WTC11 (cell line): ENCODE results near the gene CD300E.

Experiments used
- ELF4 ChIP-seq: sonication (generic); formaldehyde crosslinking; IDR thresholded peaks from 2 replicates; pipeline ENCODE4 v1.8.1; 2022; ENCODE audit warnings: low read depth, mild to moderate bottlenecking, moderate library complexity, missing genetic modification reagents
- GABPB1 ChIP-seq: sonication (generic); formaldehyde crosslinking; IDR thresholded peaks from 2 replicates; pipeline ENCODE4 v1.8.1; 2023; ENCODE audit warnings: mild to moderate bottlenecking, missing genetic modification reagents
- NFYB ChIP-seq: sonication (generic); formaldehyde crosslinking; conservative IDR thresholded peaks from 2 replicates; pipeline ENCODE4 v1.8.0; 2022; ENCODE audit warnings: low read depth, missing genetic modification reagents
- NR2C2 ChIP-seq: sonication (generic); formaldehyde crosslinking; IDR thresholded peaks from 2 replicates; pipeline ENCODE4 v1.8.0; 2022; ENCODE audit warnings: mild to moderate bottlenecking, missing genetic modification reagents
- RELA ChIP-seq: sonication (generic); formaldehyde crosslinking; IDR thresholded peaks from 2 replicates; pipeline ENCODE4 v1.8.1; 2022; ENCODE audit warnings: missing genetic modification reagents, mild to moderate bottlenecking, borderline replicate concordance
- TEAD1 ChIP-seq: sonication (generic); formaldehyde crosslinking; IDR thresholded peaks from 2 replicates; pipeline ENCODE4 v1.8.0; 2022; ENCODE audit warnings: mild to moderate bottlenecking, missing genetic modification reagents
- TF ChIP-seq, protein P1 (sequence below): fragments of 200-600 bp; IDR thresholded peaks from 2 replicates; pipeline ENCODE4 v1.8.0; 2022; ENCODE audit warnings: antibody characterized with exemption
- TF ChIP-seq, protein P2 (sequence below): fragments of 250-450 bp; sonication (Bioruptor Pico); IDR thresholded peaks from 2 replicates; pipeline ENCODE4 v1.9.0; 2021; ENCODE audit warnings: mild to moderate bottlenecking, borderline replicate concordance
- TF ChIP-seq, protein P3 (sequence below): sonication (generic); formaldehyde crosslinking; IDR thresholded peaks from 2 replicates; pipeline ENCODE4 v1.8.1; 2023; ENCODE audit warnings: mild to moderate bottlenecking, missing genetic modification reagents, moderate library complexity
- TF ChIP-seq, protein P4 (sequence below): sonication (generic); formaldehyde crosslinking; IDR thresholded peaks from 2 replicates; pipeline ENCODE4 v1.8.1; 2023; ENCODE audit warnings: mild to moderate bottlenecking, missing genetic modification reagents

DNA sequence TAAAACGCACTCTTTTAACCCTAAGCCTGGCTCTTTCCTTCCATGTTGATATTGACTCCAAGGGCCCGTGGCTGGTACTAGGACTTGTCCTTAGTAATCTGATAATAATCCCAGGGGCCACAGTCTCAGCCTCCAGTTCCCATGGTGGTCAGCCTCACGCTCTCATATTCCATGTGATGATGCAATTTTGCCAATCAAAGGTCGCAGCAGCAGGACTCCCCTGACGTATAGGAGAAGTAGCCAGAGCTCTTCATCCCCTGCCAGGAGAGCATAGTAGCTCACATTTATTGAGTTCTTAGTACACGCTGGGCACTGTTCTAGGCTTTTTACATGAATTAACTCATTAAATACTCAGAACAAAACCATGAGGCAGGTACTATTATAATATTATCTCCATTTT, 46.8 kb upstream of the CD300E start:
- TF ChIP-seq NFYB (CRISPR knock-in tag): no peak
- TF ChIP-seq, protein P1, sequence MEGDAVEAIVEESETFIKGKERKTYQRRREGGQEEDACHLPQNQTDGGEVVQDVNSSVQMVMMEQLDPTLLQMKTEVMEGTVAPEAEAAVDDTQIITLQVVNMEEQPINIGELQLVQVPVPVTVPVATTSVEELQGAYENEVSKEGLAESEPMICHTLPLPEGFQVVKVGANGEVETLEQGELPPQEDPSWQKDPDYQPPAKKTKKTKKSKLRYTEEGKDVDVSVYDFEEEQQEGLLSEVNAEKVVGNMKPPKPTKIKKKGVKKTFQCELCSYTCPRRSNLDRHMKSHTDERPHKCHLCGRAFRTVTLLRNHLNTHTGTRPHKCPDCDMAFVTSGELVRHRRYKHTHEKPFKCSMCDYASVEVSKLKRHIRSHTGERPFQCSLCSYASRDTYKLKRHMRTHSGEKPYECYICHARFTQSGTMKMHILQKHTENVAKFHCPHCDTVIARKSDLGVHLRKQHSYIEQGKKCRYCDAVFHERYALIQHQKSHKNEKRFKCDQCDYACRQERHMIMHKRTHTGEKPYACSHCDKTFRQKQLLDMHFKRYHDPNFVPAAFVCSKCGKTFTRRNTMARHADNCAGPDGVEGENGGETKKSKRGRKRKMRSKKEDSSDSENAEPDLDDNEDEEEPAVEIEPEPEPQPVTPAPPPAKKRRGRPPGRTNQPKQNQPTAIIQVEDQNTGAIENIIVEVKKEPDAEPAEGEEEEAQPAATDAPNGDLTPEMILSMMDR: no peak
- TF ChIP-seq, protein P2, sequence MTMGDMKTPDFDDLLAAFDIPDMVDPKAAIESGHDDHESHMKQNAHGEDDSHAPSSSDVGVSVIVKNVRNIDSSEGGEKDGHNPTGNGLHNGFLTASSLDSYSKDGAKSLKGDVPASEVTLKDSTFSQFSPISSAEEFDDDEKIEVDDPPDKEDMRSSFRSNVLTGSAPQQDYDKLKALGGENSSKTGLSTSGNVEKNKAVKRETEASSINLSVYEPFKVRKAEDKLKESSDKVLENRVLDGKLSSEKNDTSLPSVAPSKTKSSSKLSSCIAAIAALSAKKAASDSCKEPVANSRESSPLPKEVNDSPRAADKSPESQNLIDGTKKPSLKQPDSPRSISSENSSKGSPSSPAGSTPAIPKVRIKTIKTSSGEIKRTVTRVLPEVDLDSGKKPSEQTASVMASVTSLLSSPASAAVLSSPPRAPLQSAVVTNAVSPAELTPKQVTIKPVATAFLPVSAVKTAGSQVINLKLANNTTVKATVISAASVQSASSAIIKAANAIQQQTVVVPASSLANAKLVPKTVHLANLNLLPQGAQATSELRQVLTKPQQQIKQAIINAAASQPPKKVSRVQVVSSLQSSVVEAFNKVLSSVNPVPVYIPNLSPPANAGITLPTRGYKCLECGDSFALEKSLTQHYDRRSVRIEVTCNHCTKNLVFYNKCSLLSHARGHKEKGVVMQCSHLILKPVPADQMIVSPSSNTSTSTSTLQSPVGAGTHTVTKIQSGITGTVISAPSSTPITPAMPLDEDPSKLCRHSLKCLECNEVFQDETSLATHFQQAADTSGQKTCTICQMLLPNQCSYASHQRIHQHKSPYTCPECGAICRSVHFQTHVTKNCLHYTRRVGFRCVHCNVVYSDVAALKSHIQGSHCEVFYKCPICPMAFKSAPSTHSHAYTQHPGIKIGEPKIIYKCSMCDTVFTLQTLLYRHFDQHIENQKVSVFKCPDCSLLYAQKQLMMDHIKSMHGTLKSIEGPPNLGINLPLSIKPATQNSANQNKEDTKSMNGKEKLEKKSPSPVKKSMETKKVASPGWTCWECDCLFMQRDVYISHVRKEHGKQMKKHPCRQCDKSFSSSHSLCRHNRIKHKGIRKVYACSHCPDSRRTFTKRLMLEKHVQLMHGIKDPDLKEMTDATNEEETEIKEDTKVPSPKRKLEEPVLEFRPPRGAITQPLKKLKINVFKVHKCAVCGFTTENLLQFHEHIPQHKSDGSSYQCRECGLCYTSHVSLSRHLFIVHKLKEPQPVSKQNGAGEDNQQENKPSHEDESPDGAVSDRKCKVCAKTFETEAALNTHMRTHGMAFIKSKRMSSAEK (CRISPR knock-in tag): no peak
- TF ChIP-seq TEAD1 (CRISPR knock-in tag): no peak
- TF ChIP-seq, protein P3, sequence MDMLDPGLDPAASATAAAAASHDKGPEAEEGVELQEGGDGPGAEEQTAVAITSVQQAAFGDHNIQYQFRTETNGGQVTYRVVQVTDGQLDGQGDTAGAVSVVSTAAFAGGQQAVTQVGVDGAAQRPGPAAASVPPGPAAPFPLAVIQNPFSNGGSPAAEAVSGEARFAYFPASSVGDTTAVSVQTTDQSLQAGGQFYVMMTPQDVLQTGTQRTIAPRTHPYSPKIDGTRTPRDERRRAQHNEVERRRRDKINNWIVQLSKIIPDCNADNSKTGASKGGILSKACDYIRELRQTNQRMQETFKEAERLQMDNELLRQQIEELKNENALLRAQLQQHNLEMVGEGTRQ (CRISPR knock-in tag): no peak
- TF ChIP-seq RELA (CRISPR knock-in tag): no peak
- TF ChIP-seq, protein P4, sequence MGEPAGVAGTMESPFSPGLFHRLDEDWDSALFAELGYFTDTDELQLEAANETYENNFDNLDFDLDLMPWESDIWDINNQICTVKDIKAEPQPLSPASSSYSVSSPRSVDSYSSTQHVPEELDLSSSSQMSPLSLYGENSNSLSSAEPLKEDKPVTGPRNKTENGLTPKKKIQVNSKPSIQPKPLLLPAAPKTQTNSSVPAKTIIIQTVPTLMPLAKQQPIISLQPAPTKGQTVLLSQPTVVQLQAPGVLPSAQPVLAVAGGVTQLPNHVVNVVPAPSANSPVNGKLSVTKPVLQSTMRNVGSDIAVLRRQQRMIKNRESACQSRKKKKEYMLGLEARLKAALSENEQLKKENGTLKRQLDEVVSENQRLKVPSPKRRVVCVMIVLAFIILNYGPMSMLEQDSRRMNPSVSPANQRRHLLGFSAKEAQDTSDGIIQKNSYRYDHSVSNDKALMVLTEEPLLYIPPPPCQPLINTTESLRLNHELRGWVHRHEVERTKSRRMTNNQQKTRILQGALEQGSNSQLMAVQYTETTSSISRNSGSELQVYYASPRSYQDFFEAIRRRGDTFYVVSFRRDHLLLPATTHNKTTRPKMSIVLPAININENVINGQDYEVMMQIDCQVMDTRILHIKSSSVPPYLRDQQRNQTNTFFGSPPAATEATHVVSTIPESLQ: no peak
- no peak for TF ChIP-seq NR2C2
- TF ChIP-seq GABPB1: no peak
- no peak for TF ChIP-seq ELF4 (CRISPR knock-in tag)
